Upper lobe of left lung (tissue), 6 donors: ENCODE measurements around the gene COL23A1. TPM values are rescaled to one million over a fixed set of nuclear protein-coding genes. Genes with fewer than 3 reads are reported as not detected.
A peak's percentile ranks its signal among the peaks of the same experiment; 100 is the strongest.

Experiments
- ATAC-seq, 2 donors: fragments of 200-7000 bp; cut with Tn5 transposase; one replicate each; pipeline ENCODE4 v1.9.1; 2022; ENCODE audit warnings: mild to moderate bottlenecking in 2 of 2, moderate library complexity in 2 of 2; ENCODE audit not compliant: low FRiP score in 2 of 2
- DNase-seq, 2 donors: peaks; one replicate each; pipeline ENCODE4 v3.0.0-alpha.2; 2019 to 2020
- H3K27ac ChIP-seq, 4 donors: fragments of 200-600 bp; sonication (generic); one replicate each; pipeline ENCODE4 v1.5.1; 2016 to 2019
- H3K27me3 ChIP-seq, 4 donors: fragments of 200-600 bp; sonication (generic); one replicate each; pipeline ENCODE4 v1.5.1; 2017 to 2019
- H3K36me3 ChIP-seq, 4 donors: fragments of 200-600 bp; sonication (generic); one replicate each; pipeline ENCODE4 v1.5.1; 2016 to 2019
- H3K4me1 ChIP-seq, 4 donors: fragments of 200-600 bp; sonication (generic); one replicate each; pipeline ENCODE4 v1.5.1; 2018 to 2019
- H3K4me3 ChIP-seq, 4 donors: fragments of 200-600 bp; sonication (generic); one replicate each; pipeline ENCODE4 v1.5.1; 2017 to 2019; ENCODE audit warnings: mild to moderate bottlenecking in 2 of 4, moderate library complexity in 1 of 4
- H3K9me3 ChIP-seq, 4 donors: fragments of 200-600 bp; sonication (generic); one replicate each; pipeline ENCODE4 v1.5.1; 2018 to 2019
- CTCF ChIP-seq, 6 experiments: fragments of 450-650 bp in 4 of 6; fragments of 200-600 bp in 2 of 6; sonication (generic) in 2 of 6; IDR thresholded peaks; one replicate each; pipeline ENCODE4 v1.5.1; 2016 to 2019; ENCODE audit warnings: antibody characterized with exemption in 6 of 6
- EP300 ChIP-seq, 4 donors: sonication (generic); formaldehyde crosslinking; IDR thresholded peaks; one replicate each; pipeline ENCODE4 v1.5.1; 2017; ENCODE audit warnings: antibody characterized with exemption in 4 of 4, control low read depth in 2 of 4
- POLR2A ChIP-seq, 4 donors: fragments of 450-650 bp; IDR thresholded peaks; one replicate each; pipeline ENCODE4 v1.5.1; 2016 to 2017; ENCODE audit warnings: antibody characterized with exemption in 4 of 4, mild to moderate bottlenecking in 2 of 4
- POLR2AphosphoS5 ChIP-seq, 2 donors: sonication (generic); formaldehyde crosslinking; IDR thresholded peaks; one replicate each; pipeline ENCODE4 v1.5.1; 2017; ENCODE audit warnings: antibody characterized with exemption in 2 of 2
- WGBS, 2 donors: methylation state at CpG; one replicate each; pipeline ENCODE4 v1.1.5; 2017 to 2018; 5-methylcytosine and 5-hydroxymethylcytosine counted together
- total RNA-seq, 6 donors: library from RNA; depleted of rRNA in 4 of 6; stranded (reverse); fragments of >200 nt in 4 of 6; gene quantifications; one replicate each; pipeline versions ENCODE4 v1.1.0 to v1.2.1, GENCODE V29; 2016 to 2021
- donor health status: DM: no; HTN: no; CAD: no; lungs with moderate emphysema.
- donor health status: DM: no; HTN: yes; CAD: no; lungs with severe emphysema.

The COL23A1 gene
- total RNA-seq, 6 donors from 2014 or later = 0.61 to 3.1 (median 1.5) TPM

GRCh38 chr5:178602752-178603151, 12.6 kb upstream of the COL23A1 start:
- H3K4me1 ChIP-seq = peaks cover 0 to 4% (median 0%) of the 10 kb centered on the region in 4 donors
- no peaks in the 10 kb centered on the region for H3K27me3 ChIP-seq
- TF ChIP-seq EP300 (IDR thresholded peaks at IDR 0.05) (no peak), CTCF (IDR thresholded peaks at IDR 0.05) (no peak), POLR2AphosphoS5 (IDR thresholded peaks at IDR 0.05) (no peak), POLR2A (IDR thresholded peaks at IDR 0.05) (no peak)
- no peak overlapping the region for H3K4me3 ChIP-seq
- 88 to 90% methylated on average over 2 of the region's 2 CpGs for WGBS, 2 donors
- H3K36me3 ChIP-seq = peaks cover 25 to 79% (median 62%) of the 10 kb centered on the region in 4 donors
- H3K27ac ChIP-seq = no peak overlapping the region
- no peak for ATAC-seq
- H3K9me3 ChIP-seq = no peaks in the 10 kb centered on the region
- DNase-seq = no peak

- TF ChIP-seq POLR2AphosphoS5 (IDR thresholded peaks at IDR 0.05) (no peak), POLR2A (IDR thresholded peaks at IDR 0.05) (no peak), CTCF (IDR thresholded peaks at IDR 0.05) (no peak), EP300 (IDR thresholded peaks at IDR 0.05) (no peak)
- peaks cover 0 to 15% (median 8%) of the 10 kb centered on the region in 4 donors for H3K36me3 ChIP-seq
- 46 to 72% methylated on average over 2 of the region's 2 CpGs for WGBS, 2 donors
- H3K9me3 ChIP-seq = peaks cover 0 to 17% (median 12%) of the 10 kb centered on the region in 4 donors
- no peaks in the 10 kb centered on the region for H3K27me3 ChIP-seq
- no peak overlapping the region for H3K4me3 ChIP-seq
- DNase-seq (no peak), ATAC-seq (no peak)
- no peak overlapping the region for H3K27ac ChIP-seq
- H3K4me1 ChIP-seq = peaks cover 0 to 6% (median 2%) of the 10 kb centered on the region in 4 donors
Measured at GRCh38 chr5:178595750-178596149, 5.6 kb upstream of the COL23A1 start.

GRCh38 chr5:178595150-178595549, 5.0 kb upstream of the COL23A1 start:
- Histone ChIP-seq H3K4me1 (peaks cover 6 to 12% (median 8%) of the 10 kb centered on the region in 4 donors), H3K27ac (no peak overlapping the region), H3K9me3 (peaks cover 0 to 17% (median 12%) of the 10 kb centered on the region in 4 donors), H3K27me3 (peaks cover 0 to under 1% (median 0%) of the 10 kb centered on the region in 4 donors), H3K36me3 (peaks cover 0 to 9% (median 5%) of the 10 kb centered on the region in 4 donors), H3K4me3 (no peak overlapping the region)
- ATAC-seq = no peak
- DNase-seq = no peak
- no peak for TF ChIP-seq CTCF (IDR thresholded peaks at IDR 0.05)
- TF ChIP-seq POLR2A (IDR thresholded peaks at IDR 0.05) = no peak
- TF ChIP-seq EP300 (IDR thresholded peaks at IDR 0.05) = no peak
- no peak for TF ChIP-seq POLR2AphosphoS5 (IDR thresholded peaks at IDR 0.05)

GRCh38 chr5:178590924-178591423, 781 bp upstream of the COL23A1 start:
- no peak for DNase-seq
- Histone ChIP-seq H3K27me3 (peaks cover 0 to 9% (median 4%) of the 10 kb centered on the region in 4 donors), H3K4me3 (peak overlapping the region in 2 of 4 donors; percentile 42 to 55), H3K36me3 (no peaks in the 10 kb centered on the region), H3K9me3 (peaks cover 0 to 17% (median 9%) of the 10 kb centered on the region in 4 donors), H3K4me1 (peaks cover 15 to 36% (median 19%) of the 10 kb centered on the region in 4 donors), H3K27ac (no peak overlapping the region)
- no peak for ATAC-seq
- TF ChIP-seq POLR2A (IDR thresholded peaks at IDR 0.05) (no peak), EP300 (IDR thresholded peaks at IDR 0.05) (no peak), POLR2AphosphoS5 (IDR thresholded peaks at IDR 0.05) (no peak), CTCF (IDR thresholded peaks at IDR 0.05) (no peak)
- WGBS, 2 donors = 35 to 41% methylated on average over 9 of the region's 9 CpGs
